GM10266 (cell line): Measurements from ENCODE around the gene IL16.
"Not testable (repeated sequence)": the region's sequence is repeated elsewhere in the genome, so short reads cannot be mapped to it uniquely, and the experiment has no call there.

Source experiments
- DNase-seq: peaks from one replicate; pipeline ENCODE4 v3.0.0; 2012; ENCODE audit errors: extremely low spot score
- CTCF ChIP-seq: IDR thresholded peaks from 2 replicates; pipeline ENCODE4 v1.5.1; 2012; ENCODE audit warnings: mild to moderate bottlenecking, low read depth; ENCODE audit not compliant: control insufficient read depth, insufficient read depth; ENCODE audit errors: missing control alignments

Gene IL16

GRCh38 chr15:81206018-81206417 is 9.3 kb downstream of the IL16 start:
- TF ChIP-seq CTCF: no peak
- DNase-seq: no peak

- not testable (repeated sequence) for DNase-seq
These were observed 11.3 kb downstream of the IL16 start for GRCh38 chr15:81207987-81208386.

- no peak for DNase-seq
- TF ChIP-seq CTCF: no peak
These were observed 13.0 kb downstream of the IL16 start for GRCh38 chr15:81209635-81210034.

DNA sequence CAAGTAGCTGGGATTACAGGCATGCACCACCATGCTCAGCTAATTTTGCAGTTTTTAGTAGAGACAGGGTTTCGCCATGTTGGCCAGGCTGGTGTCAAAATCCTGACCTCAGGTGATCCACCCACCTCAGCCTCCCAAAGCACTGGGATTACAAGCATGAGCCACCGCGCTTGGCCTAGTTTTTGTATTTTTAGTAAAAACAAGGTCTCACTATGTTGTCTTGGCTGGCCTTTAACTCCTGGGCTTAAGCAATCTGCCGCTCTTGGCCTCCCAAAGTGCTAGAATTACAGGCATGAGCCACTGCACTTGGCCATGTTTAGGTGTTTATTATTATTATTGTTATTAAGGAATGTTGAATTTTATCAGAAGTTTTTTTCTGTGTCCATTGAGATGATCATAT is 14.7 kb downstream of the IL16 start:
- no peak for DNase-seq
- no peak for TF ChIP-seq CTCF

DNA sequence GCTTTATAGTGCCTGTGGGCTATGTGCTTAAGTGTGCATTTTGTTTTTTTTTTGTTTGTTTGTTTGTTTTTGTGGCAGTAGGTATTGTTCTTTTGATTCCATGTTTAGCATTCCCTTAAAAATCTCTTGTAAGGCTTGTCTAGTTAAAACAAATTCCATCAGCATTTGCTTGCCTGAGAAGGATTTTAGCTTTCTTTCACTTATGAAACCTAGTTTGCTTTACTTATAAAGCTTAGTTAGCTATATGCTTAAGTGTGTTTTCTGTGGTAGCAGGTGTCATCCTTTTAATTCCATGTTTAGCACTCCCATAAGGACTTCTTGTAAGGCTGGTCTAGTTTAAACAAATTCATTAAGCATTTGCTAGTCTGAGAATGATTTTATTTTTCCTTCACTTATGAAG is 17.3 kb downstream of the IL16 start:
- no peak for DNase-seq
- TF ChIP-seq CTCF: no peak

DNA sequence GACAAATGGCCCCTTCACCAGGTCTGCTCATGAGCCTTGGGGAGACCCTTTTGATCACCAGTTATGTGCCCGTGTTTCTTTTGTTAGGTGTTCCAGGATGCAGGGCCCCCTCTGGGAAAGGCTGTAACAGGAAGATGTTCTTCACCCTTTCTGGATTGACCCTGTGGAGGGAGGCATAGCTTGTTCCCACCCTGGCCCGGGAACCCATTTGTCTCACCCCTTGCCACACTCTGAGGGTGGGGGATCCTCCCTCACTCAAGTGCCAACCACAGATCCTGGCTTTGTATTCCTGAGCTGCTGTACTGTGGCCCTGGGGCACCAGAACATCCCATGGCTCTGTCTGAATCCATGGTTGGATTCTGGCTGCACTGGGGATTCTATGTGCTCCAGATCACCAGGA is 18.9 kb downstream of the IL16 start:
- no peak for TF ChIP-seq CTCF
- DNase-seq: no peak

- DNase-seq: no peak
- TF ChIP-seq CTCF: no peak
These were observed 19.3 kb downstream of the IL16 start for GRCh38 chr15:81215983-81216382.

GRCh38 chr15:81216422-81216821 is 19.7 kb downstream of the IL16 start:
- TF ChIP-seq CTCF: no peak
- no peak for DNase-seq
